ENCODE data around the gene MPND.

MPND gene

DNA sequence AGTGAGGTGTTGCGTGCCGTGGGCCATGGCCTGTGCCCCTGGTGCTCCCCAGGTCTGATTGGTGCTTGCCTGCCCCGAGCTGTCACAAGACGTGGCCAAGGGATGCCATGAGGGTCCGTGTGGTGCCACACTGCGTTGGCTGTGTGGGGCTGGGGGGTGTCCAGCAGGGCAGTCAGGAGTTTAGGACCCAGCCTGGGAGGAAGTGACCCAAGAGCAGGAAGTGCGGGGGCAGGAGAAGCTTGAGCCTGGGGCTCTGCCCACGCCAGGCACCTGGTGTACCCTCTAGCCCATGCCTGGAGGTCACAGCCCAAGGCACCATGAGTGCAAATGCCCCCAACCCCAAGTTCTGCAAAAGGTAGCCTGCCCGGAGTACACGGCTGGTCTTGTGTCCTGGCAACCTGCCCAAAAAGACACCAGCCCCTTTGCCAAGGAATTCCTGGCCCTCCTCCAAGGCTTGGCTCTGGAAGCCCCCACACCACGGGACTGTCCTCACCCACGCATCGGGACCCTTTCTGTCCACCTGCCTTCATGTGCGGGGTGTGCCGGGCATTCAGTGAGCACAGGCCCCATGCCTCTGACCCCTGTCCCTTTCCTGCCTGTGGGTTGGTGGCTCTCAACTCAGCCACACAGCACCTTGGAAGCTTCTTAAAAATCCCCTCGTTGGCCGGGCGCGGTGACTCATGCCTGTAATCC is 24.9 kb downstream of the MPND start:
- no peak for DNase-seq

DNA sequence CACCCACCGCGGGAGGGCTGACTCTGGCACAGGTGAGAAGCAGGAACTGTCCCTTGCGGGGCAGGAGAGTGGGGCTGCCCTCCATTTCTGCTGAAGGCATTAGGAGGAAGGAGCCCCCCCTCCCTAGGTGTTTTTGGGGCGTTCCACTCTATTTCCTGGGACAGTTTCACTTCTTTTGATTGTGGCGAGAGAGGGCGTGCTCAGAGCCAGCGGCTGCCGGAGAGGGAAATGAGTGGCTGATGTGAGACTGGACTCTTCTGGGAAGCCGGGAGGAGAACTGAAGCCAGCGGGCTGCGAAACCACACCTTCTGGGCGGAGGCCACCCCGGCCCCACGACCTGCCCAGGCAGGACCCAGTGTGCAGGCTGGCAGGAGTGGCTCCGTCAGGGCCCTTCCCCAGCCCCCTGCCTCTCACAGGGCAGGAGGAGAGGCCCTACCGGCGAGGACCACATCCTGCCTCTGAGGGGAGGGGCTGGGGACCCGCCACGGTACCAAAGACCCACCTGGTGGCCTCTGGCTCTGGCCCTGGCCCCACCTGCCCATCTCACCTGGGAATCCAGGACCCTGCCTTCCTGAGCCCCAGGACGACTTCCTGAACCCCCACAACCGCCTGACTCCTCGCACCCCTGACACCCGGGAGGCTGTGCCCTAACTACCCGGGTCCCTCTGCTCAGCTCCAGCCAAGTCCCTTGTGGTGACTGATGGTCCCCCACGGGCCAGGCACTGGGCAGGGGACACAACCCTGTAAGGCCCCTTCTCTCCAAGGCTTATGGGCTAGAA is 25.9 kb downstream of the MPND start:
- DNase-seq = no peak

DNA sequence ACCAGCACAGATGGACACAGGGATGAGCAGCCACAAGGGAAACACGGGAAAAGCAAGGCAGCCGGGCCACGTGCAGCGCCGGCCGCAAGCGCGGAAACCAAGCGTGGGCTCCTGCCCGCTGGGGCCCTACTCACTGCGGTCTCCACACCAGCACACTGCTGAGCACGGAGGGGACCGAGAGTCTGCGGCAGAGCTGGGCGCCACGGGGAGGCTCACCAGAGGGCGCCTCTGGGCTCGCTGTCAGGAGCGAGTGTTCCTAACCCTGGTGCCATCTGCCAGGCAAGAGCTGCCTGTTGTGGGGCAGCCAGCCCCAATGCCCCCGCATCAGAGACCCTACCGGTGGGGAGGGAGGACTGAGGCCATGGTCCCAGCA is 26.5 kb downstream of the MPND start:
- no peak for DNase-seq

DNA sequence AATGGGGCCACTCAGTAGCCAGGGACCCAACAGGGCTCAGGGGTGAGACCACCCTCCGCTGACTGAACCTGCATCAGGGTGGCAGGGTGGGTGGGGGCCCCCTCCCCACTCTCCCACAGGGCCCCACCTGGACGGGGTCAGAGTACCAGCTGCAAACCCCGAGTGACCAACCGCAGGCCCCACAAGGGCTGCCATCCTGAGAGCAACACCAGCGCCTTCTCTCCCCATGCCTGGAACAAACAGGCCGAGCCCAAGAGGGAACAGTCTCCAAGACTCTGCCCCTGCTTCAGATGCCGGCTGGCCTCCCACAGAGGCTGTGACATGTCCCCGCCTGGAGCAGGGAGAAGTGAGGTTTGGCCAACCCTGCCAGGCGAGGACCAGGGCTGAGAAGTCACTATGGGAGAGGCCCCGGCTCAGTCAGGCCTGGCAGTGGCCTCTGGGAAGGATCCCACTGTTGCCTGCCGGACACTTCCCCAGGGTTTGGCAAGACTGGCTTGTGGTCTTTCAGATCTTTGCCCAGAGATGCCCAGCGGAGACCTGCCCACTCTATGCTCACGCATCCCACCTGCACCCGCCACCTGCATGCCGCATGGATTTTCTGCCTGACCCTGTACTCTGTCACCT is 27.2 kb downstream of the MPND start:
- no peak for DNase-seq

DNA sequence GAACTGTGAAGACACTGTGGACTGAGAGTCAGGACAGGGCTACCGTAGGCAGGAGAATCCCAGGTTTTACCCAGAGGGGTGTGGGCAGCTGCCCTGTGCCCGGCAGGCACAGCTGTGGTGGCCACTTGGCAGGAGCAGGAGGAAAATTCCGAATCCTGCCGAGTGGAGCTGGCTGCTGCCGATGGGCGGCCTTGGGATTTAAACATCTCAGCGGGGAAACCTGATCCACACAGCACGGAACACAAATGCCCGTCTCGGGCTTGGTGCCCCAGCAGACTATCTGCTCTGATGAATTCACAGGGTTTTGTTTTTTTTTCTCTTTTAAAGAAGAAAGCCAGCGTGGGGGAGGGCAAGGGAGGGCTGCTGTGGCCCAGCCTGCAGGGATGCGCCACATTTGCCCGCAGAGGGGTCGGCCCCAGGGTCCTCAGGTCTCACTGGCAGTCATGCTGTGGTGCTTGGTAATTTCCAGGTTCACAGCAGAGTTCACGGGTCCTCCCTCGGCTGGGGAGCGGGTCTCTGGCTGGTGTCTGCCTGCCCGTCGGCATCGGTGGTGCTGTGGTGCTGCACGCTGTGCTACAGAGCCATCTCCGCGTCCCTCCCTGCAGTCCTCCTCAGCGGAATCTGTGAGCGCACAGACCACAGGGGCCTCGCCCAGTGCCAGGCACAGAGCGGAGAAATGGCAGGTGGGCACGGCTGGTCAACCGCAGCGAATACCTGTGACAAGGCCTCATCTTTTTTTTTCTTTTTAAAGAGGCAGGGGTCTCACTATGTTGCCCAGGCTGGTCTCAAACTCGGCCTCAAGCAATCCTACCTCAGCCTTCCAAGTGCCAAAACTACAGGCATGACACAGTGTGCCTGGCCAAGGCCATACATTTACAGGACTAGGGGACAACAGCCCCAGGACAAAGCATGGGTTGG is 28.1 kb downstream of the MPND start:
- no peak for DNase-seq

DNA sequence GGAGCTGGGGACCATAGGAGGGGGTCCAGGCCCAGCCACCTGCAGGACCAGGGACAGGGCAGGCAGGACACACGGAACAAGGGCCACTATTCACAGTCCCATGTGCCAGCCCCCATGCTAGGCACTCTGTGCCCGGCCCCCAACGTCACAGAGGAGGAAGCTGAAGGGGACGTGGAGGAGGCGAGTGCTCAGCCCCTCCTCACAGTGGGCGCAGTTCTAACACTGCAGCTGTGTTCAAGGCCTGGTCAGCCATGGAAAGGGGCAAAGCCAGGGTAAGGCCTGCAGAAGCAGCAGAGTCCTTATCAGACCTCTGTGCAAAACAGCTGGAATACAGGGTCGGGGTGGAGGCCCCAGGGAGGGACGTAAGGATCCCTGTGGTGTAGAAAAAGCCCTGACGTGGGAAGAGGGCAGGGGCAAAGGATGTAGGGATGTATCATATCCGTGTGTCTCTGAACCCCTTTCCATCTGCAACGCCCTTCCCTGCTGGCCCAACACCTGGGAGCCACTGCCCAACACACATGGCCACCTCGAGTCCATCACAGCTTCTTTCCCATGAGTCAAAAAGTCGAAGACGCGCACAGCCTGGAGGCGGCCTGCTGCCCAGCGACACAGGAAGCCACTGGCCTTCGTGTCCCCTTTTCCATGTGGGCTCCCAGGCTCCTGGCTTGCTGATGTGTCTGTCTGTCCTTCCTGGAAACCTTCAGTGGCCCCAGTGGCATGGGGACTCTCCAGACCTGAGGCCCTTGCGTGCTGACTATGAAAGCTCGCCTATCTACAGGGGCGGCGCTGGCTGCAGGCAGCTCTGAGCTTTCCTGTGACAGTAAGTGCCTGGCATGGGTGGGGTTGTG is 29.0 kb downstream of the MPND start:
- no peak for DNase-seq

DNA sequence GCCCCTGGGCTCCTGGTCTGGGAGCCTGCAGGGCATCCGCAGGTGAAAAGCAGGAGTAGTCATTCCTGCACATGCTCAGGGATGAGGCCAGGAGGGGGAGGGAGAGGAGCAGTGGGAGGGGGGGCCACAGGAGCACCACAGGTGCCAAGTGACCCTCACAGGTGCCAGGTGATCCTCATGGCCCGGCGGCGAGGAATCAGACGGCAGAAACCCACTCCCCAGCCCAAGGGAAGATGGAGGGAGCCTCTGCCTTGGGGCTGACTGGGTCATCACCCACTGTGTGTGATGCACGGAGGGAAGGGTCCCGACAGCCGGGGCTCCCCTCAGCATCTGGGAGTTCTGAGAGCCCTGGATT is 29.6 kb downstream of the MPND start:
- DNase-seq = no peak

DNA sequence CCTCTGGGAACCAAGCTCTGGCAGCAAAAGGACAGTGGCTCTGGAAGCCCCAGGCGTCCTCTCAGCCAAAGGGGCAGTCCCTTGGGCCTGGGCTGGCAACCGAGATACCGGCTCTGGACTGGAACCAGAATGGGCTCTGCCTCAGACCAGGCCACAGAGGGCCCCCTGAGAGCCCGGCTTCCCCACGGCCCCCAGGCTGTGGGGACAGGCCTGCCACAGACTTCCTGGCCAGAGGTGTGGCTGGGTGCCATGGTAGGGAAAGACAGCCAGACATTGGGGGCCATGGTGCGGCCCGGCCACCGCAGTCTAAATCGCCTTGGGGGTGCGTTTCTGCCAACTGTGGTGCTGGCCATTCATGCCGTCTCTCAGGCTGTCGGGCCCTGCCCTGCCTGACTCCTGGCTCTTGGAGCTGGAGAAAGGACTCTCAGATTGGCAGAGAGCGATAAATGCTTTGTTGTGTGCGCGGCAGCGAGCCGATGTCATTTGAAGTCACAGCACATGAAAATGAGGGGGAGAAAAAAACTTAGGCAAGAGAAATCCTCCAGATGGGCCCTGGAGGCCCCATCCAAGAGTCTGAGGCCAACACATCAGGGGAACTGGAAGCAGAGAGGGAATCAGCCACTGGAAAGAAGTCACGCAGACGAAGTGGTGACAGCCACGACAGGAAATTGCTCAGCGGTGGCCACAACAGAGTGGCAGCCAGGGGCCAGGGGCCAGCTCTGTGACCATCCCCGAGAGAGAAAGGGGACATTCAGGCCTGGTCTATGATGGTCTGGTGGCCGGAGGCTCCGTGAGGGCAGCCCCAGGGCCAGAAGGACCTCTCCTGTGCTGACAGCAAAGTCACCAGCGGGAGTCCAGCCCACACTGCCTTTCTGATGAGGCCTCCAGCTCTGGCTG is 30.5 kb downstream of the MPND start:
- DNase-seq = no peak

DNA sequence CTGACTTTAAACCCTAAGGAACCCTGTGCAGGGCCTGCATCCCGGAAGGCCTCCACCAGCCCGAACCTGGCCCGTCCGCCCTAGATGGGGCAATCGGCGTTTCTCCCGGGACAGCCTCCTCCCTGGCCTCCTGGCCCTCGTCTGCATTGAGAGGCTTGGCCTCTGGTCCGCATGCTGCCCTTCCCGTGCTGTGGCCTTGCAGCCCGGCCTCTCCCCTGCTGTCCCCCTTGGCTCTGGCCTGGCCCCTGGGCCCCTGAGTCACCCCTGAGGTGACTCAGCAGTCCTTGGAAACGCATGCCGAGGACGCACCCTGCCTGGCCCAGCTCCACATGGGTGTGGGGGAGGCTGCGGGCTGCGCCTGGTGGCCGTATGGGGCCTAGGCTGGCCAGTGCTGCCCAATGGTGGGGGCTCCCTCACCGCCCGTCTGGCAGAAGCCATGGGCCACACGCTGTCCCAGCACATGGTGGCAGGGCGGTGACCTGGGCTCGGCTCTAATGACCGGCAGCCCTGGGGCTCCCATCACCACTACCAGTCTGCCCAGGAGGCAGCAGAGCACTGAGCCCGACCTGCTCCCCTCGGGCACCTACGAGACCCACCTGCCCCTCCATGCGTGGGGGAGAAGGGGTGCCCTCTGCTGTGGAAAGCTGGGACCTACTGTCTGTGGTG is 31.3 kb downstream of the MPND start:
- no peak for DNase-seq

DNA sequence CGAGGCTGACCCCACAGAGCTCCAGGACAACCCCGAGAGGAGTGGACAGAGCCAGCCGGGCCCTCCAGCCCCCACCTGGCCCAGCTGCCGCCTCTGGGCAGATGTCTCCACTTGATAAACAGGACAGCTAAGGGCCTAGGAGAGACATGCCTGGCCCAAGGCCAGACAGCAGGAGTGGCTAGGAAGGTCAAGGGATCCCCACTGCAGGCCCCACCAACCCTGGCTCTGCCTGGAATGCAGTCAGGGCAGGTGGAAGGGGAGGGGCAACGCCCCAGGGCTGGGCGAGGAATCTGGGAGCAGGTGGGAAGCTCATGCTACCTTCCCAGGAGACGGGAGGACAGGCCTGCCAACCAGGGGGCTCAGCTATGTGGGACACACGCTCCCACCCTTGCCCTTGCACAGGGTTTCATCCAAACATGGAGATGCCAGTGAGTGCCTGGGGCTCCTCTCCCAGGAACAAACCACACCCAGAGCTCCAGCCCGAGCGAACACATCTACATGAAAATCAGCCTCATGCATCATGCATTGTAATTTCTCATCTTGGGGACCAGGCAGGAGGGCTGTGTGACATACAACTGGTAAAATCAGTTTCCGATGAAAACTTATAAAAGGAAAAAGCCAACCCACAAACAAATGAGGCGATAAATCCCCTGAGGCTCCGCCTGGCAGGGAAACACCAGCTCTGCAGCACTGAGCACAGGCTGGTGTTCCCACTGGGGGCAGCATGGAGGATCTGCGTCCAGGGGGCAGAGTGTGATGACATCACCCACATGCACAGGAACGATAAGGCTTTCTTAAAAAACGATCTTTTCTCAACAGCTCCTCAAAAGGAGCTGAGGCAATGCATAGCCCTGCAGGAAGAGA is 32.0 kb downstream of the MPND start:
- peak; percentile 22 for DNase-seq

DNA sequence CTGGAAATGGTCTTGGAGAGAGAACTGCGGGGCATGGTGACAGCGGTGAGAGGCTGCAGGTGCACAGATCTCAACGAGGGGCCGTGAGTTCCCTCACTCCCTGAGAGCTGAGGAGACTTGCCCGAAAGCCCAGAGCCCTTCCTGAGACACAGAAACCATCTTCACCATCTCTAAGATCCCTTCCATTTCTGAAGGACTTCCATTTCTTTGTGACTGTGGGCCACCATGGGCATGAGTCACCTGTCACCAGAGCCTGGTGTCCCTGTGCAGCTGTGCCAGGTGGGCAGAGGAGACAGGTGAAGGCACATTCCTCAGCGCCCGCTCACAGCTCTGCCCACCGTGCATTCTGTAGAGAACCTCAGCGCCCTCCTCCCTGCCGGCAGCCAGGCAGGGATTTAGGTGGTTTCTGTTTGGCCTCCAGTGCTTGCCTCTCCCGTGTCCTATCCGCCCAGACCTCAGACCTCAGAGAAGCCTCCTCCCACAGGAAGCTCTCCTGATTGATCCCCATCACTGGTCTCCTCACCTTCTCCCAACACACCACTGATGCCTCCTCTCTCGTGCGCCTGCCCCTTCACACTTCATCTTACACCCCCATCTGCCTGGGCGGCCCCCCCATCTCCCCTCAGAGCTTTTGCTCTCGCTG is 32.8 kb downstream of the MPND start:
- no peak for DNase-seq

DNA sequence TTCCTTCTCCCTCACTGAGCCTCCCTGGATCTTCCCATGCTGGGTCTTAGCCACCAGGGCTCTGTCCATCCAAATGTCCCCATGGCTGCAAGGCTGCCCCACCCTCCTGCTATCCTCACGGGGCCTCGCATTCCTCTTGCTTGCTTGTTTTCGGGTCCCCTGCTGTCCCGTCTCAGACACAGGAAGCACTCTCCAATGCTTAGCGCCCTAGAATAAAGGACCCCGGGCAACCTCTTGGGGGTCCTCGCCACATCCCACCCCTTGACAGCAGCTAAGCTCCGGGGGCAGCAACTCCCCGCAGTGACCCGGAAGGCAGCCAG is 33.3 kb downstream of the MPND start:
- DNase-seq = no peak

DNA sequence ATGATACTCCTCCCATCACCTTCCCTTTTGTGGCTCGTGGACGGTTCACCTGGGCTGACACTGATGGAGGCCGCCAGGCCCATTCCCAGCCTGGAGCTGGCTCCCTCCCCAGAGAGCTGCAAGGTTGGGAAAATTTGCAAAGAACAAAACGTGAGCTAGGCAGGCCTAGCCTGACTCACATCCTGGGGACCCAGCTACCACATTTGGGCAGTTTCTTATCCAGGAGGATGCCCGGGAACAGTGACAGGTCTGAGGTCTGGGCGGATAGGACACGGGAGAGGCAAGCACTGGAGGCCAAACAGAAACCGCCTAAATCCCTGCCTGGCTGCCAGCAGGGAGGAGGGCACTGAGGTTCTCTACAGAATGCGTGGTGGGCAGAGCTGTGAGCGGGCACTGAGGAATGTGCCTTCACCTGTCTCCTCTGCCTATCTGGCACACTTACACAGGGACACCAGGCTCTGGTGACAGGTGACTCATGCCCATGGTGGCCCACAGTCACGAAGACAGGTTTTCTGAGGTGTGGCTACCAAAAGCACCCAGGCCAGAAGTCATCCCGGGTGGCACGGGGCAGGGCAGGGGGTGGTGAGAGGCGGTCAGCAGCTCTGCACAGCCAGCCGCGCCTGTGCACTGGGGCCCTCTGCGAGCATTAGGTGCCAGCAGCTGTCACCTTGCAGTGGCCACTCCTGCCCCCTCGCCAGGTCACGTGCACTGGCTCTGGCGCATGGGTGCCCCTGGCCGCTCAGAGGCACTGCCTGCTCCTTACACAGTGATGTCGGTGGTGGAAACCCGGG is 33.8 kb downstream of the MPND start:
- no peak for DNase-seq

DNA sequence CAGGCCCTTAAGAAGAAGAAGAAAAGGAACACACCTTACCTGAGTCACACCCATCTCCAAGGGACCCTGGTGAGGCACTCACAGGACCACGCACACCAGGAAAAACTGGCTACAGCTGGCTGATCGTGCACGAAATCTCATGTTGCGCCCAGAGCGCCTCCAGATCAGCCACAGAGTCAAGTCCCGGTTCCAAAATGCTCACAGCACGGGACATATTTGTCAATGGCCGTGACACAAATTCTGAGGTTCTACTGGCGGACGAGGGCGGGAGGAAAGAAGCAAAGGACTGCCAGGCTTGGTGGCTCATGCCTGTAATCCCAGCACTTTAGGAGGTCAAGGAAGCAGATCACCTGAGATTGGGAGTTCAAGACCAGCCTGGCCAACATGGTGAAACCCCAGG is 35.5 kb downstream of the MPND start:
- DNase-seq = no peak

DNA sequence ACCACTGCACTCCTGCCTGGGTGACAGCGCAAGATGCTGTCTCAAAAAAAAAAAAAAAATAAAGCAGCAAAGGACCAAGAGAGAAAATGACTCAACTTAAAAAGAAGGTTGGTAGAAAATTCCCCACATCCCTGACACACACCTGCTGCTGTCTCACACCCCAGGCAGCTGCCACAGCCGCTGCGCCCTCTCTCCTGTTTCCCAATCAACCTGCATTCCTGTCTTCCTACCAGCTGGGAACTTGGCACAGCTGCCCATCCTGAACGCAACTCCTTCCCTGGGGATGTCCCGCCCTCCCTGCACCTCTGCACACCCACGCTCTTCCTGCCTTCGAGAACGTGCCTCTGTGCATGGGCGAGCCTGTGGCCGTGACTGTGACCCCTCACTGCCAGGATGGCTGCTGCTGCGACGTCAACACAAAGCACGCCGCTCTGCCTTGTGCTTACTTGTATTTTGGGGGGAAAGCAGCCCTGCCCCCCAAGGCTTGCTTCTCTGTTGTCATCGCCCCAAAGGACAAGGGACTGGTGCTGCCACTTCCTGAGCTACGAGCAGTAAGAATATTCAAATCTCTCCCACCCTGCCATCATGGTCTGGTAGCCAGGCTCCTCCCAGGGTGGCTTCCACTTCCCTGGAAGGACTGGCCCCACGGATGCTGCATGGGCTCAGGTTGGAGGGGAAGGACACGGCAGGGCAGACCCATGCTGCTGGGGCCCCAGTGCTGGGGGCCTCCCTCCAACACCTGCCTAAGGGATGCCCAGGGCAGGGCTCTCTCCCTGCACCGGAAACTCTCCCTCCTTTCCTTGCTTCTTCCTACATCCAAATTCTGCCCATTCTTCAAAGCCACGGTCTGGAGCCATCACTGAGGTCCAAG is 36.3 kb downstream of the MPND start:
- DNase-seq = no peak

DNA sequence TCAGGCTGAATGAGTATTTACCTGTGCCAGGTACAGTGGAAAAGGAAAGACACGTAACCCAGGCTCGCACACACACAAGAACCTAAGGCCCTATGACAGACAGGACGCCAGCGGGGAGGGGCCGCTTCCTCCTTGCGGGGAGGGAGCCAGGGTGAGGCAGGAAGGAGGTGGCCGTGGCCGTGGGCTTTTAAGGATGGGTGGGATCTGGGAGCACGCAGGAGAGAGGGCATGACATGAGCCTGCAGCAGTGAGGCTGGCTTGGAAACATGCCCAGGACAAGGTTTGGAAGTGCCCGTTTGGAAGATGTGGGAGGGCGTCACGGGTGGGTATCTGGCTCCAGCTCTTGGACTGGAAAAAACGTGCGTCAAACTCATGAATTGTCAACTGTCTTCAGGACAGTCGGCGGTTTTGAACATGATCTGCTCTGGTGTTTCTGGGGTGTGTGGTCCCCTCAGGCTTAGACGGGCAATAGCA is 36.9 kb downstream of the MPND start:
- DNase-seq = no peak

Measured in NCI-H2029 (cell line).